GM18861 (cell line): ENCODE results near the gene PSMA7.
A peak's percentile ranks its signal among the peaks of the same experiment; 100 is the strongest.

ENCODE experiments used
- ATAC-seq: cut with Tn5 transposase; IDR thresholded peaks from one replicate; pipeline ENCODE4 v1.9.1; 2021; ENCODE audit not compliant: unreplicated experiment

The PSMA7 gene

DNA sequence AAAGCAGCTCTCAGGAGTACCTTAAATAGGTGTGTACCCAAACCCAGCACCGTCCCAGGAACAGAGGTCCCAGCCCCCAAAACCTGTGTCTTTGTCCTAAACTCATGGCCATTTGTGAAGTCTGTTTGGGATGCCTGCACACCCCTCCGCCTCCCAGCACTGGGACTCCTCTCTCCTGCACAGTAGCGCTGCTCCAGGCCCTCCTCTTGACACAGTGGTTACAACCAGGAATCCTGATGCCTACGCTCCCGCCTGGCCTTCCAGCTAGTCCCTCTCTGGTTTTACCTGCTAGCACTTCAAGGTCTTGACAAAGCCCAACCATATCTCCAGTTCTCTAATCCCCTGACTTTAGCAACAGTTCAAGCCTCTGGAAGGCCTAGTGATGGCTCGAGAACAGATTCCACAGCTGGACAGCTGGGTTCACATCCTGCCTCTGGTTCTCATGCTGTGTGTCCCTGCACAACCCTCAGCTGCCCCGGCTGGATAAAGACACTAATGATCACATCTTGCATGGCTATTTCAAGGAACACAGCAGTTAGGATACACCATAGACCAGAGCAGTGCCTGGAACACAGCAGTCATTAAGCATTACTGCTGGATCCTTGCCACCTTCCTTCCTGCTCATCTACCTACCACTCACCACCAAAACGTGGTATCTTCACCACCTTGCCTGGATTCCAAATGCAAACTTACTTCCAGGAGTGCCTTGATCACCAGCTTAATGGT, 5.6 kb downstream of the PSMA7 start:
- ATAC-seq: no peak

DNA sequence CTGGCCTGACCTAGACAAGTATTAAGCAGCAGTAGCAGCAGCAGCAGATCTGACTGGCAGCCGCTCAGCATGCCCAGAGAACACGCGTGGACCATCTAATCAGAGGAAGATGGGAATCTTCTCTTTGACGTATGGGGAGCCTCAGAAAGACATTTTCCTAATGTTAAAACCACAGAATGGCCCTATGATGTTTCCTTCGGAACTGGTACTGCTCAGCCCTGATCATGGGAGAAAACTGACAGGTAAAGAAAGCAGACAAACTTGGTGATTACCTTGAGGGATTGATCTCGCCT, 6.2 kb downstream of the PSMA7 start:
- ATAC-seq: no peak

DNA sequence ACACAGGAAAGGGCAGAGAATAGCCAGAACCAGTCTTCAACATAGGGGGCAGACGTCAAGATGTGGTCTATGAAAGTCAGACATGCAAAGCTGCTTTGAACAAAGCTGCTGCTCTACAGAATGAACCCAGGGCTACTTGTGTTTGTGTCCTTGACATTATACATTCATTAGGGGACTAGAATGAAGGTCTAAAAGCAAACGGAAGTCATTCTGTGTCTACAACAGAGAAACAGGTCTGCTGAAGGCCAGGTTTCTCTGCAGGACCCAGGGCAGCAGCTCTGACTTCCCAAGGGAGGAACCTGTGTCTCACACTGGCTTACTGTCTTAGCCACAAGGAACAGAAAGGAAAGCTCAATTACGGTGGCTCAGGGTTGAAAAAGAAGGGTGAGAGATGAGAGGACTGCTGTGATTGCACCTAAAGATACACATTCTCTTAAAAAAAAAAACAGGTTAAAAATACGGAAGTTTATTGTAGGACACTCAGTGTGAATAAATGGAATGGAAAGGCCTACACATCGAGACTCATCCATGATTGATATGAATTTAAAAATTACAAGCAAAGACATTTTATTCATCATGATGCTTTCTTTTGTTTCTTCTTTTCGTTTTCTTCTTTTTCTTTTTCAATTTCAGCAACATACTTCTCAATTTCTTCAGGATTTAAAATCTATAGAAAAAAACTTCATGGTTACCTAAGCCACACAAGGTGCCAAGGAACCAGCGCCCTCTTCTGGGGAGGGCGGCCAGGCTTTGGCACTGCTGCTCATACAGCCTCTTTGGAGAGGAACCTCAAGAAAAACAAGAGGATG, 6.7 kb downstream of the PSMA7 start:
- ATAC-seq: peak; percentile 44

DNA sequence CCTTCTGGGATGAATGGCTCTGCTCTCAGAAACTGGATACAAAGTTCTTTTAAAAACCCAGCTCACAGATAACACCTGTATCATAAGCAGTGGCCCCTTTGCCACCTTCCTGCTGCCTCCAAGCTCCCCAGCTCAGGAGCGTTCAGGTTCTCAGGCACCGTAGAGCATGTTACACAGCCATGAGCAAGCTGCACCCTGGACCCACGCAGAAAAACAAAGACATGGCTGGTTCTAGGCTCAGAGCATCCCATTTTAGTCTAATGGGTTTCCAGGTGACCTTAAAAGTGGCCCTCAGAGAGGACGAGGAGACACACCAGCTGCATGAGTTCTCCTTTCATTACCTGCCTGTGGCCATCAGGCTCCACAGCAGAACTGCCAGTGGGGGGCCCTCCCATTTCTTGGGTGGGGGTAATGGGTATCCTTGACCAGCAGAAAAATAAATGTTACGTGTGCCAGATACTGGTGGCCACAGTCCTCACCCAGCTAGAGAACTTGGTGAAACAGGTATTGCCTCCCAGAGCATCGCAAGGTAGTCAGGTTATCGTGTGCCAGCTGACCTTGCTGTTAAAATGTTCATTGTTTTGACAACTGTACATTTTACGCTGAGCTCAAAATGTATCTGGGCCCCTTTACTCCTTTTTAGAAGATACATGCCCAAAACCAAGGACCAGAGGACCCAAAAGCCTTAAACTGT, 7.5 kb downstream of the PSMA7 start:
- no peak for ATAC-seq

DNA sequence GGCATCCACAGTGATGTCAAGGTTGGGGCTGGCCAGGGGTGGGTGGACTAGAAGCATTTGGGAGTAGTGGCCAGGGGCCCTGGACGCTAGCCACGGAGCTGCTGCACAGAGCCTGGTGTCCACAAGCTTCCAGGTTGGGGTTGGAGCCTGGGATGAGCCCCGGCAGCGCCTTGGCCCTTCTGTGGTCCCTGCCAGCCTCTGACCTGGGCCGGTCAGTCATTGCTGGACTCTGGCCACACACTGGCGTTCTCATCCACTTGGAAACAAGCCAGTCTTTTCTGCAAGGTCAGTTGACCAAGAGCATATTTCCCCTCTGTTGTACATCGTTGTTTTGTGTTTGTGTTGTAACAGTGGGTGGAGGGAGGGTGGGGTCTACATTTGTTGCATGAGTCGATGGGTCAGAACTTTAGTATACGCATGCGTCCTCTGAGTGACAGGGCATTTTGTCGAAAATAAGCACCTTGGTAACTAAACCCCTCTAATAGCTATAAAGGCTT, 8.4 kb downstream of the PSMA7 start:
- no peak for ATAC-seq

DNA sequence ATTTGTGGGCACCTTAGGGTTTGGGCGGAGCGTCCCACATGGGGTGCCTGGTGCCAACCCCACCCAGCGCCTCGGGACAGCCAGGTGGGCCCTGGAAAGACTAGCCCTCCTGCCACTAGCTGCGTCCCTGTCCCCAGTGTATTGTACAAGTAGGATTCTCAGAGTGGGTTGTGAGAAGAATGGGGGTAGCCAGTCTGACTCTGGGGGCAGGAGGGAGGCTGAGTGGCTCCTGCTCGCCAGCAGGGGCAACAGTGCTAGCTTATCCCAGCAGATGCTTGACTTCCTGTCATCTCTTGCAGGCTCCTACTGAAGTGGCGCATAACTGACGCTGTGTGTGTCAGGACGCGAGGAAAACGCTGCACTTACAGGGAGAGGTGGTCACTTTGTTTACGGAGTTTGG, 9.3 kb downstream of the PSMA7 start:
- ATAC-seq: no peak

DNA sequence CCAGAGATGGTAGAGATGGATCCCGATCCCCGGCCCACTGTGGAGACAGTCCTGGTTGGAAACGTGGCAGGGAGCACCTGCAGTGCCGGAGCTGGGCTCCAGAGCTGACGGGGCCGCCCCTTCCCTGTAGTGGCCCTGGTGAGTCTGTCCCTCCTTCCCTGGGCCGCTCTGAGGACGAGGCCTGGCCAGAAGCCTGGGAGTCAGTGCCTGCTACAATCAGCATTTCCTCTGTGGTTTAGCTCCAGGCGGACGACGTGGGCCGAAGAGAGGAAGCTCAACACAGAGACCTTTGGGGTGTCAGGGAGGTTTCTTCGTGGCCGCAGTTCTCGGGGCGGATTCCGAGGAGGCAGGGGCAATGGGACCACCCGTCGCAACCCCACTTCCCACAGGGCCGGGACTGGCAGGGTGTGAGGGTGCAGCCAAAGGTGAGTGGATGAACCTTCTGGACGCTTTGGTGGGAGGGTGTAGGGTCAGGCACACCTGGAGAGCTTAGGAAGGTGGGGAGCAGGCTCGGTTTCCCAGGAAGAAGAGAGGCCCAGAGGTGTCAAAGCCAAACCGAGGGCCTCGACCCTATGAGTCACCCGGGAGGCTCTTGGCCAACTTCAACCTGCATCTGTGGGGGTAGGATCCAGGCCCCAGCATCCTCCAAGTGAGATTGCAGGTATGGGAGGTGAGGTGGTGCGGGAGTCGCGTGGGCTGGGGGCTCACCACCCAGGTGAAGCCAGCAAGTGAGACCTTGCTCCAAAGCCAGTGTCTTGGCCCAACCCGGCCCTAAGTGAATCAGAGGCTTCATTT, 9.9 kb downstream of the PSMA7 start:
- no peak for ATAC-seq

DNA sequence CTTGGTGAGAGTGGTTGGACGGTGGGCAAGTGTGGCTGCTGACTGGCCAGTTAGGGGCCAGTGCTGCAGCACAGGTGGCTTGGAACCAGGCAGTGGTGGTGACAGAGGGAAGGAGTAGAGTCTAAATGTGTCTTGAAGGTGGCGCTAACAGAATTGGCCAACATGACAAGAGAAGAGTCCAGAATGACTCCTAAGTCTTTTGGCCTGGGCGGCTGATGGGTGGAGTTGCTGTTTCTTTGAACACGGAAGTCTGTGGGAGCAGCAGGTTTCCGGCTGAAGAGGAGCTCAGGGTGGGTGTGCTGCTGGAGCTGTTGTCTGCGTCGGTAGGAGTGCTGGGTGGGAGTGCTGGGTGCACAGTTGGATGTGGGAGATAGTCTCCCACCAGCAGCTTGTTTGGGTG, 10.8 kb downstream of the PSMA7 start:
- no peak for ATAC-seq

DNA sequence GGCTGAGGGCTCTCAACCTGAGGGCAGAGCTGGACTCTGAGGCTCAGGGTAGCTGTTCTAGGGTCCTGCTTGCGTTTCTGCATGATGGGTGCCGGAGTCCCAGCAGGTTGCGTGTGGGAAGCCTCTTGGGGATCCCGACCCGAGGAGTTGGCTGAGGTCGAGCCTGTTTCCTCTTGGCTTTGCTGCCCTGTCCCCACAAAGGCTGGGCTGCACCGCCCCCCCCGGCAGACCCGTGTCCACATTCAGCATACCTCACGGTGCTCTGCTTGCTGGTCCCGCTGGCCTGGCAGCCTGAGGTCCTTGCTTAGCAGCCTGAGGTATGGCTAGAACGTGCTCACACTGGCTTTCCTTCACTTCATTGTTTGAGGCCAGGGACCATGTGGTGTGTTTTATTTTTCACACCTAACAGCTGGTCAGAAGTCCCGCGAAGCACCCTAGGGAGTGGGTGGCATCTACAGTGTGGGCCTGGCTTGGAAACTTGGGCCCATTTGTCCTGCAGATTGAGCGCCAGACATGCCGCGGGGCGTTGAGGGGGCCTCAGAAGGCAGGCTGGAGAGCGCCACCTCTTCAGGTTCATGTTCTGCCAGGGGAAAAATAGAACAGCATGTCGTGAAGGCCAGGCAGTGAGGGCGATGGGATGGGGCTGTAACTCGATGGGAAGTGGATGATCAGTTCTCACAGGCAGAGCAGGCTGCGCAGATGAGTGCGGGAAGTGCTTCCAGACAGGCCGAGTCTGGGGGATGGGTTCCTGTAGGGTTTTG, 11.5 kb downstream of the PSMA7 start:
- ATAC-seq: no peak

DNA sequence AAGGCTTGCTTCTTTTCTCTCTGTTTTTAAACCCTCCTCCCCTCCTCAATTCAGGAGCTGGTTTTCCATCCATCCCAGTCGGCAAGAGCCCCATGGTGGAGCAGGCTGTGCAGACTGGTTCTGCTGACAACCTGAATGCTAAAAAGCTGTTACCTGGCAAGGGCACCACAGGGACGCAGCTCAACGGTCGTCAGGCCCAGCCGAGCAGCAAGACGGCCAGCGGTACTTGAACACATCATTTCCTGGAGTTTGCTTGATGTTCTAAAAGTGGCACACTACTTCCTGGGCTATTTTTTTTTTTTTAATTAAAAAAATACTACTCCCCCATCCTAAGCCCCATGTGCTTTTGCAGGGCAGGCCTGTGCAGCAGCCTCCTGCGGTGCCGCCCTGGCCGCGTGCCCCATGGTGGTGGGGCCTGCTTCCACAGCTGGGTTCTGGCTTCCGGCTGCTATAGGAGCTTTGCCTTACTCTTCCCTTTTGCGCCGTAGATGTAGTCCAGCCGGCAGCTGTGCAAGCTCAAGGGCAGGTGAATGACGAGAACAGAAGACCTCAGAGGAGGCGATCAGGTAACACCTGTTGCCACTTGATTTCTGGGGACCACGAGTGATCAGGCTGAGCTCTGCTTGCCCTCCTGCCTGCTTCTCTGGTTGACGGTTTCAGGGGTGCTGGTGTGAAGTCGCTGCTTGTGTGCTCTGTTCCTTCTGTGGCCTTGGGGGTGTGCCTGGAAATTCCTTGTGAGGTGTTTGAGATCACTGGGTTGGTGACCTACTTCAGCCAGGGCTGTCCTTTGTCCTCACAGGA, 13.3 kb downstream of the PSMA7 start:
- no peak for ATAC-seq

DNA sequence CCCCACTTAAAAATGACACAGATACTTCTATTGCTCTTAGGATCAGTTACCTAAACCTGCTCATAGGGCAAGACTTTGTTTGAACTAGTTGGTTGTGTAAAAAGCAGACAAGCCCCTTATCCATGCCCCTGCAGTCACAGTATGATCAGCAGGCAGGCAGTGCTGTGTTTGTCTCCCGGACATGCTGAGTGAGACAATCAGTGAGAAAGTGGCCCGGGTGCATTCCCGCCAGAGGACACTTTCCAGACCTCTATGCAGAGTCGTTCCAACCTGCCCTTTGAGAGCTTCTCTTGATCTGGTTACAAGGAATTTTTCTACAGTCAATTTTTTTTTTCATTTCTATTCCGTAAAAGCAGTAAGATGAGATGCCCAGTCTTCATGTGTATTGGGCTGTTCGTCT, 14.7 kb downstream of the PSMA7 start:
- no peak for ATAC-seq

DNA sequence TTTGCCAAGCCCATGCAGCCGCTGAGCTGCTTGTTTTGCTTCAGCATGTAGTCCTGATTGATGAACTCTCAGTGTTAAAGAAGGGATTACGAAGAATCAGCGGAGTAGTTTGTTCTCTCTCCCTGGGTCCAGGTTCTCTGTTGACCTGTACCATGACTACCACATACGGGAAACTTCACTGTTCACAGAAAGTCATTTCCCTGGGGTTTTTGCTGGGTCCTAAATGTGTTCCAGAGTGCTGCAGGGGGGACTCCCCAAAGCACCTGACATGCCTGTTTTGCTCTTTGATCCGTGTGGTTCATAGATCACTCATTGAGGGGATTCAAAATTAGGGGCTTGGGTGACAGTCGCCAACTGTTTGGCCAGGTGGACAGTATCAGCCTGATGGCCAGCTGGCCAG, 15.4 kb downstream of the PSMA7 start:
- ATAC-seq: no peak

DNA sequence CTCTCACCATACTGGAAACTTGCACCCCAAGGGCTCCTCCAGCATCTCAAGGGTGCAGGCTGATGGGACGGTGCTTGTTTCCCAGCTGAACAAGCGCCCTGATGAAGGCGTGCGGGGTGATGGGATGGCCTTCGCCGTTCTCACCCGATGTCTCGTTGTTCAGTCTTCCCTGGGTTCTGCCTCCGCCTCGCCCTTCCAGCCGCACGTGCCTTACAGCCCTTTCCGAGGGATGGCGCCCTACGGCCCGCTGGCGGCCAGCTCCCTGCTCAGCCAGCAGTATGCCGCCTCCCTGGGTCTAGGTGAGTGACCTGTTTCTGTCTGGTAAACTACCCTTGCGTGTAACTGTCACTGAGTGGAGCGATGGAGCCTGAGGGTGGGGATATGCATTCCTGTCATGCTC, 17.1 kb downstream of the PSMA7 start:
- ATAC-seq: no peak

DNA sequence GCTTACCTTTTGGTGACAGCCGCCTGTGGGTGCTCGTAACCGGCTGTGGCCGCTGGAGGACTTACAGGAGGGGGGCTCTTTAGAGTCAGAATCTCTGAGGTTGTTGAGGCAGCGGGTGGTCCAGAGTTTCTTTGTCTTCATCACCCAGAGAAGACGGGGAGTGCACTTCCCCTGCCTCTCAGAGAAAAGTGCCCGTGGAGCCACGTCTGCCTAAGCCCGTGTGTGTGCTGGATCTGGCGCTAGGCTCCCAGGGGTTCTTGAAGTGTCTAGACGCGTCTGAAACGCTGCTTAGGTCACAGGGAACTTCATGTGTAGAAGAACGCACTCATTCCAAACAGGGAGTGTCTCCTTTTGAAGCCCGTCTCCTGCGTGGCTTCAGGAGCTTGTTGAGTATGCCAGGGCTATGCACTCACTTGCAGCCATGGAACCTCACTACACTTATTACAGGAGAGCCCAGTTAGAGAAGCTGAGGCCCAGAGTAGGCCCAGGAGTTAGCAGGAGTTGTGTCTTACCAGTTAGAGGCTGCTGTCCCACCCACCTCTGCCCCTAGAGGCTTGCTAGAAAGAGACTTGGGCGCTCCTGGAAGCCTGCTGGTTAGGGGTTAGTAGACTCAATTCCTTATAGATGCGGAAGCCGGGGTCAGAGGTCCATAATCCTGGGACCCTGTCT, 19.6 kb downstream of the PSMA7 start:
- ATAC-seq: no peak

DNA sequence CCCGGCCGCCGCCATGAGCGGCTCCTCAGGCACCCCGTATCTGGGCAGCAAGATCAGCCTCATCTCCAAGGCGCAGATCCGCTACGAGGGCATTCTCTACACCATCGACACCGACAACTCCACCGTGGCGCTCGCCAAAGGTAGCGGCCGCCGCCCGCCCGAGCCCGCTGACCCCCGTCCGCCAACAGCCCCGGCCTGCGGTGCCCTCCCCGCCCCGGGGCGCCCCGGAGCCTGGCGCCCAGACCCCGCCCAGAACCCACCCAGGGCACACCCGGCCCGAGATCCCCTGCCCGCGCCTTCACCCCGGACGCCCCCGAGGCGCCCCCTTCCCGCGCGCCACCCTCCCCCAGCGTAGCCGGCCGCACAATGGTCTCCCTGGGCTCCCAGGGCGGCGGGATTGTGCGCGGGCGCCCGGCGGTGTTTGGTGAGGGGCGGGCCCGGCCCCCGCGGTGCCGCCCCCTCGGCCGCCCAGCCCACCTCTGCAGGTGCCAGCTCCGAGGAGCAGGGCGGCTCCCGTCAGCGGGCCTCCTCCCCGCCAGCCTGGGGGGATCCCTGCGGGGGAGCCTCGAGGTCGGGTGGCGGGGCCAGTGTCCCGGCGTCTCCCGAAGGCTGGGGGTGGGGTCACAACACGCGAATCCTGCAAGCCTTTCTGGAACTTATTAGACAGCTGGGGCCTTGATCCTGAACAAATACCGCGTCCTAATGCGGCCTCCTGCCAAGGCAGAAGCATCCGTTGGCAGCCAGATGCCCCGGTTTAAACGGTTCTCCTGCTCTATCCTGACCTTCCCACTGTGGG, 20.3 kb downstream of the PSMA7 start:
- peak; percentile 20 for ATAC-seq

DNA sequence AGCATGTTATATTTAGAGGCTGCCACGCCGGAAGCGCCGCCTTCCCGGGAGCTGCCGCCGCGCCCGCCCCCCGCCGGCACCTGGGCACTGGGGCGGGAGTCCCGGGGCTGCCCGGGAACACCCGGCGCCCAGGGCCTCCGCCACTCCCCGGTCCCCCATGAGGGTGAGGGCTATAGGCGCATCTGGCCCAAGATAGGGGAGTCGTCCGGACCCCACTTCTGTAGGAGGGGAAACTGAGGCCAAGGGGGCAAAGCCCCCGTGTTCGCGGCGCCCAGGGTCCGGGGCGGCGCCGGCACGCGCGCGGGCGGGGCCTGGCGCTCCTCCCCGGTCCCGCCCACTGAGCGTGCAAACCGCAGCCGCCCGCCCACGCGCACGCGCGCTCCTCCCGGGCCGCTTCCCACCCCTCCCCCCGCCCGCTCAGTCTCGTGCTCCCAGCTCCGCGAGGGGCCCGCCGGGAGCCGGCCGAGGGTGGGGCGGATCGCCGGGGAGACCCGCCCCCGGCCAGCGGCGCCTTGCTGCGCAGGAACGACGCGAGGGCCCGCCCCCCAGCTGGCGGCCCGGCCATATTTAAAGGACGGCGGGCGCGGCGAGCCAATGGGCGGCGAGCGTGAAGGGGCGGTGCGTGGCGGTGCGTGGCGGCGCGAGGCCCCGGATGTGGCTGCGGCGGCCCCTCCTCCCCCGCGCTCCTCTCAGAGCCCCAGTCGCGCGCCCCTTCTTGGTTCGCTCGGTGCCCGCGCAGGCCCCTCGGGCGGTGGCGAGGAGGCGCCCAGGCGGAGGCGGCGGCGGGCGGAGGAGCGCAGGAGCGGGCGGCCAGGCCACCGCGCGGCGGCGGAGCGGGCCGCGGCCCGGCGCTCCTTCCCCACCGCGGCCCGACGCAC, 21.2 kb downstream of the PSMA7 start, which contains the start of gene LSM14B:
Gene LSM14B (plus strand): TSS at position 700 of the 878 bp plus-strand sequence. CDS start 192 bp downstream, outside the sequence.
- peak; percentile 66 for ATAC-seq
